Esophagus muscularis mucosa (tissue), 3 donors: ENCODE data around the gene MECR.

Source experiments
- CTCF ChIP-seq, 3 experiments: fragments of 200-600 bp in 2 of 3; fragments of 450-650 bp in 1 of 3; sonication (generic) in 2 of 3; IDR thresholded peaks; one replicate each; pipeline ENCODE4 v1.5.1; 2017 to 2019; ENCODE audit warnings: antibody characterized with exemption in 3 of 3, mild to moderate bottlenecking in 2 of 3, moderate library complexity in 1 of 3
- POLR2AphosphoS5 ChIP-seq, 2 donors: sonication (generic); formaldehyde crosslinking; IDR thresholded peaks; one replicate each; pipeline ENCODE4 v1.6.1; 2017; ENCODE audit warnings: antibody characterized with exemption in 2 of 2

DNA sequence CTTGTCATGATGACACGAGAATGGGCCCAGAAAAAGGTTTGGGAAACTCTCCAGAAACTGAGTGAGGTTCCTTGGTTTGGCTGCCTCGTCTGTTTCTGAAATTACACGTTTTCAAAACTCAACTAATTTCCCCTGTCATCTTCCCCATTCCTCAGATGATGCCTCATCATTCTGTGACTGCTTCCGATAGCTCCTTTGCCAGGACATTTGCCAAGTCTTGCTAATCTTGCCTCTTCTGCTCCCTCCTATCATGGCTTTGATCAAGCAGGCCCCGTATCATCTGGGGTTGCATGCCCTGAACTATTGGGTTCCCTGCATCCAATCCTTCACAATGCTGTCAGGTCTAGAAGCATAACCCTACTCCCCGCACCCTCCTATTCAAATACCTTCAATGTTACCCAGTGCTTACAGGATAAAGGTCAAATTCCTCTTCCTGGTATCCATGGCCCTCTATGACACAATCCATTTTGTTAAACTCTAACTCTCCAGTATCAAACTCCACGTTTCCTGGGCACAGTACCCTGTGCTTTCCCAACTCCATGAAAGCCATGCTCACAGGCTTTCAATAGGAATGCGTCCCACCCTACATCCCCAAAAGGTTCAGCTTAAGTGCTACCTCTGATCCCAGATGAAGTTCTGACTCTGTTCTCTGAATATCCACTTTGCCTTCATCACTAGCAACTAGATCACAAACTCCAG lies 84.8 kb downstream of the MECR start:
- TF ChIP-seq CTCF (IDR thresholded peaks at IDR 0.05) (no peak), POLR2AphosphoS5 (IDR thresholded peaks at IDR 0.05) (peak in 1 of 2 donors; percentile 27)
